Caco-2 (cell line): ENCODE measurements around the gene BBOX1. TPM values are rescaled to one million over a fixed set of nuclear protein-coding genes. Genes with fewer than 3 reads are reported as not detected.
"Not testable (repeated sequence)": the region's sequence is repeated elsewhere in the genome, so short reads cannot be mapped to it uniquely, and the experiment has no call there.

Experiments
- BruUV-seq: library from RNA; stranded (reverse); fragments of 400-500 nt; replicated peaks from 2 replicates; lab custom pipeline; 2021; lab: Mats Ljungman, UMichigan
- CTCF ChIA-PET: fragments of 300-600 bp; sonication (Branson Sonifier 250); formaldehyde crosslinking; loops from one replicate; lab custom pipeline; 2022; ENCODE audit warnings: antibody characterized with exemption; lab: Charles Lee
- POLR2A ChIA-PET: fragments of 300-600 bp; sonication (Branson Sonifier 250); formaldehyde crosslinking; loops from one replicate; lab custom pipeline; 2022; ENCODE audit warnings: antibody characterized with exemption; lab: Charles Lee
- DNase-seq, 2 experiments: peaks; one replicate each; pipeline versions ENCODE4 v3.0.0 to v3.0.0-alpha.2; 2020 to 2022
- H3K27me3 ChIP-seq: replicated peaks from 2 replicates; pipeline ENCODE4 v1.6.0; 2011; ENCODE audit warnings: low read length; ENCODE audit not compliant: control insufficient read depth, insufficient read depth
- H3K36me3 ChIP-seq: 2 replicates; pipeline ENCODE4 v1.5.1; 2011; ENCODE audit warnings: low read length; ENCODE audit not compliant: control insufficient read depth, insufficient read depth
- H3K4me1 ChIP-seq: fragments of 250-450 bp; sonication (Bioruptor Pico); 2 replicates; pipeline ENCODE4 v1.5.1; 2020; ENCODE audit warnings: mild to moderate bottlenecking
- H3K4me3 ChIP-seq: 2 replicates; pipeline ENCODE4 v1.5.1; 2011; ENCODE audit warnings: low read depth, mild to moderate bottlenecking, control low read depth, low read length
- H3K9me3 ChIP-seq: fragments of 250-450 bp; sonication (Bioruptor Pico); 2 replicates; pipeline ENCODE4 v1.5.1; 2020; ENCODE audit warnings: mild to moderate bottlenecking, moderate library complexity
- H3K27ac Mint-ChIP-seq: one replicate; pipeline ENCODE4 v1.8.0; 2022; ENCODE audit warnings: mixed read lengths; ENCODE audit not compliant: unreplicated experiment
- H3K27me3 Mint-ChIP-seq: one replicate; pipeline ENCODE4 v1.8.0; 2022; ENCODE audit warnings: mixed read lengths; ENCODE audit not compliant: insufficient read depth, unreplicated experiment
- H3K36me3 Mint-ChIP-seq: one replicate; pipeline ENCODE4 v1.8.0; 2022; ENCODE audit warnings: mild to moderate bottlenecking, mixed read lengths; ENCODE audit not compliant: insufficient read depth, unreplicated experiment
- H3K4me1 Mint-ChIP-seq: one replicate; pipeline ENCODE4 v1.8.0; 2022; ENCODE audit warnings: low read depth, mixed read lengths; ENCODE audit not compliant: unreplicated experiment
- H3K4me3 Mint-ChIP-seq: one replicate; pipeline ENCODE4 v1.8.0; 2022; ENCODE audit warnings: mild to moderate bottlenecking, moderate library complexity, mixed read lengths; ENCODE audit not compliant: unreplicated experiment
- H3K9me3 Mint-ChIP-seq: one replicate; pipeline ENCODE4 v1.8.0; 2022; ENCODE audit warnings: mixed read lengths; ENCODE audit not compliant: unreplicated experiment
- CTCF ChIP-seq, 2 experiments: fragments of 200-600 bp in 1 of 2; IDR thresholded peaks; 1 replicate in 1 of 2; 2 replicates in 1 of 2; pipeline versions ENCODE4 v1.5.1 to v1.8.0; 2011 to 2022; ENCODE audit warnings: antibody characterized with exemption in 1 of 2, control low read depth in 1 of 2, inconsistent platforms in 1 of 2, low read depth in 1 of 2, low read length in 1 of 2, mild to moderate bottlenecking in 1 of 2, moderate library complexity in 1 of 2; ENCODE audit not compliant: insufficient read depth in 1 of 2, severe bottlenecking in 1 of 2, unreplicated experiment in 1 of 2
- intact Hi-C: fragments of 100-400 bp; cut with micrococcal nuclease; formaldehyde crosslinking; loops from one replicate; pipeline ENCODE4 v1.10.0; 2022; ENCODE audit not compliant: unreplicated experiment
- total RNA-seq: library from RNA; stranded (reverse); gene quantifications from 2 replicates; pipeline ENCODE4 v1.2.3, GENCODE V29; 2022

The BBOX1 gene
- total RNA-seq, 1 experiment from 2014 or later = not detected

DNA sequence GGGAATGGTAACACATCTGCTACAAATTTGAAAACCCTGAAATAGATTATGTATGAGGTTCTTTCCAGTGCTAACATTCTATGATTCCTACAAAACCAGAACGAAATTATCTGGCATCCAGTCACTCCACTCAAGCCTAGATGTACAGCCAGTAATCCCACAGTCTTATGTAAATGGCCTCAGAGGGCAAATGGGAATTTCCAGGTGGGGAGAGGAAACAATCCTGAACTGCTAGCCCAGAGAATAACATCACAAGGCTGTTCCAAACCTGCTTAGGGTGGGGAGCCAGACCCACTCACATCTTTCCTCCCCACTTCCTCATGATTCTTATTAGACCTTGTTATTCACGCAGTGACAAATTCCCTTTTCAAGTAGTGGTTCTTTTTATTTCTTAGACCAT, 43.2 kb upstream of the BBOX1 start:
- Histone ChIP-seq H3K27me3 (no peaks in the 10 kb centered on the region), H3K4me3 (no peak overlapping the region), H3K9me3 (no peaks in the 10 kb centered on the region), H3K36me3 (no peaks in the 10 kb centered on the region), H3K4me1 (no peaks in the 10 kb centered on the region)
- no peaks in the 10 kb centered on the region for H3K36me3 Mint-ChIP-seq
- no peaks in the 10 kb centered on the region for H3K9me3 Mint-ChIP-seq
- no peak for DNase-seq
- H3K27ac Mint-ChIP-seq = no peak overlapping the region
- peaks cover 2% of the 10 kb centered on the region for H3K27me3 Mint-ChIP-seq
- BruUV-seq = no TSS peak
- intact Hi-C loops = no loop called here
- ChIA-PET CTCF (no interaction called here), POLR2A (no interaction called here)
- no peaks in the 10 kb centered on the region for H3K4me1 Mint-ChIP-seq
- TF ChIP-seq CTCF (IDR thresholded peaks at IDR 0.05; ENCODE audit: insufficient read depth in 1 of 2, low read depth in 1 of 2, low read length in 1 of 2, severe bottlenecking in 1 of 2, unreplicated experiment in 1 of 2) = no peak
- H3K4me3 Mint-ChIP-seq = no peak overlapping the region

- intact Hi-C loops, POLR2A ChIA-PET, H3K4me1 ChIP-seq, DNase-seq, H3K27ac Mint-ChIP-seq, H3K4me3 Mint-ChIP-seq, H3K9me3 Mint-ChIP-seq, H3K9me3 ChIP-seq, H3K27me3 Mint-ChIP-seq, H3K4me1 Mint-ChIP-seq, CTCF ChIA-PET, BruUV-seq, H3K27me3 ChIP-seq, H3K36me3 Mint-ChIP-seq, H3K36me3 ChIP-seq, H3K4me3 ChIP-seq: not testable (repeated sequence)
Measured at GRCh38 chr11:27001136-27001730, 39.4 kb upstream of the BBOX1 start.

GRCh38 chr11:27002431-27002830, 38.2 kb upstream of the BBOX1 start:
- no peak for DNase-seq
- no TSS peak for BruUV-seq
- Histone ChIP-seq H3K9me3 (no peaks in the 10 kb centered on the region), H3K36me3 (no peaks in the 10 kb centered on the region), H3K4me3 (no peak overlapping the region), H3K4me1 (no peaks in the 10 kb centered on the region), H3K27me3 (no peaks in the 10 kb centered on the region)
- Mint-ChIP-seq H3K9me3 (no peaks in the 10 kb centered on the region), H3K36me3 (no peaks in the 10 kb centered on the region), H3K27me3 (no peaks in the 10 kb centered on the region), H3K4me3 (no peak overlapping the region), H3K4me1 (no peaks in the 10 kb centered on the region), H3K27ac (no peak overlapping the region)
- TF ChIP-seq CTCF (IDR thresholded peaks at IDR 0.05; ENCODE audit: insufficient read depth in 1 of 2, low read depth in 1 of 2, low read length in 1 of 2, severe bottlenecking in 1 of 2, unreplicated experiment in 1 of 2) = no peak
- POLR2A ChIA-PET = no interaction called here
- CTCF ChIA-PET = no interaction called here
- intact Hi-C loops = no loop called here

DNA sequence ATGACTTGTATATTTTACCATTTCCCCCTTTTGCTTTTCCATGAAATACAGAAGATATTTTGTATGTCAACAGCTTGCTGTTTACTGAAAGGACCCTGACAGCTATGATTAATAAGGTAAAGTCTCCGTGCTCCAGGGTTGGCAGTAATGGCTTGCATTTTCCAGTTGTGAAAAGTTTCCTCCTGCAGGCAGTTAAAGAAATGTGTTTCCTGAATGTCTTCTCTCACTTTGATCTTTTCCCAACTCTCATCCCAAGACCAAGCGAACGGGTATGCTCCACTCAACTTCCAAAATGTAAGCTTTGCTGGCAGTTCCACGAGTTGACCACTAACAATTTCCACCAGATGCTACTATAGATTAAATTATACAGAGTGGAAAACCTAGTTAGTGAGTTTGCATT, 37.8 kb upstream of the BBOX1 start:
- Mint-ChIP-seq H3K27me3 (no peaks in the 10 kb centered on the region), H3K9me3 (no peaks in the 10 kb centered on the region), H3K27ac (no peak overlapping the region), H3K4me3 (no peak overlapping the region), H3K4me1 (no peaks in the 10 kb centered on the region), H3K36me3 (no peaks in the 10 kb centered on the region)
- Histone ChIP-seq H3K36me3 (no peaks in the 10 kb centered on the region), H3K4me3 (no peak overlapping the region), H3K4me1 (no peaks in the 10 kb centered on the region), H3K27me3 (no peaks in the 10 kb centered on the region), H3K9me3 (no peaks in the 10 kb centered on the region)
- intact Hi-C loops = no loop called here
- no TSS peak for BruUV-seq
- no peak for DNase-seq
- POLR2A ChIA-PET = no interaction called here
- no peak for TF ChIP-seq CTCF (IDR thresholded peaks at IDR 0.05; ENCODE audit: insufficient read depth in 1 of 2, low read depth in 1 of 2, low read length in 1 of 2, severe bottlenecking in 1 of 2, unreplicated experiment in 1 of 2)
- CTCF ChIA-PET = no interaction called here
